Smooth muscle cell (in vitro differentiated cells): ENCODE results near the gene CCDC38. TPM values are rescaled to one million over a fixed set of nuclear protein-coding genes. Genes with fewer than 3 reads are reported as not detected.

Experiments used
- DNase-seq: peaks from one replicate; lab custom pipeline; 2025; ENCODE audit not compliant: unreplicated experiment; lab: John Stamatoyannopoulos, UW
- H2AFZ ChIP-seq: fragments of 200-600 bp; sonication (generic); 2 replicates; pipeline ENCODE4 v1.6.0; 2016; ENCODE audit warnings: antibody characterized with exemption, low read depth, mild to moderate bottlenecking
- H3F3A ChIP-seq: fragments of 200-600 bp; sonication (generic); 2 replicates; pipeline ENCODE4 v1.6.0; 2017; ENCODE audit warnings: antibody characterized with exemption, low read depth
- H3K27ac ChIP-seq: fragments of 200-600 bp; sonication (generic); 2 replicates; pipeline ENCODE4 v1.5.1; 2016; ENCODE audit warnings: low read depth, mild to moderate bottlenecking
- H3K27me3 ChIP-seq: fragments of 200-600 bp; sonication (generic); 2 replicates; pipeline ENCODE4 v1.6.1; 2016; ENCODE audit warnings: low read depth, mild to moderate bottlenecking
- H3K36me3 ChIP-seq: fragments of 200-600 bp; sonication (generic); 2 replicates; pipeline ENCODE4 v1.5.1; 2016; ENCODE audit warnings: low read depth
- H3K4me1 ChIP-seq: fragments of 200-600 bp; sonication (generic); 2 replicates; pipeline ENCODE4 v1.5.1; 2016; ENCODE audit warnings: low read depth
- H3K4me2 ChIP-seq: fragments of 200-600 bp; sonication (generic); 2 replicates; pipeline ENCODE4 v1.6.0; 2016; ENCODE audit warnings: mild to moderate bottlenecking
- H3K4me3 ChIP-seq: fragments of 200-600 bp; sonication (generic); 2 replicates; pipeline ENCODE4 v1.5.1; 2016; ENCODE audit warnings: mild to moderate bottlenecking
- H3K79me2 ChIP-seq: fragments of 200-600 bp; sonication (generic); 2 replicates; pipeline ENCODE4 v1.6.0; 2016; ENCODE audit warnings: low read depth, mild to moderate bottlenecking
- H3K9ac ChIP-seq: fragments of 200-600 bp; sonication (generic); 2 replicates; pipeline ENCODE4 v1.6.0; 2016; ENCODE audit warnings: low read depth
- H3K9me3 ChIP-seq: fragments of 200-600 bp; sonication (generic); replicated peaks from 2 replicates; pipeline ENCODE4 v1.5.1; 2016; ENCODE audit warnings: low read depth
- H4K20me1 ChIP-seq: fragments of 200-600 bp; sonication (generic); 2 replicates; pipeline ENCODE4 v1.6.0; 2016; ENCODE audit warnings: low read depth
- CTCF ChIP-seq: fragments of 200-600 bp; sonication (generic); IDR thresholded peaks from 2 replicates; pipeline ENCODE4 v1.5.1; 2017; ENCODE audit warnings: borderline replicate concordance, mild to moderate bottlenecking, antibody characterized with exemption; ENCODE audit not compliant: insufficient read depth, poor library complexity, severe bottlenecking
- WGBS: methylation state at CpG from one replicate; pipeline ENCODE4 v1.1.7; 2016; ENCODE audit warnings: low lambda C conversion rate; 5-methylcytosine and 5-hydroxymethylcytosine counted together
- polyA plus RNA-seq: library from polyadenylated mRNA; unstranded; fragments of >200 nt; fragmentation: Nextera tagmentation; extraction: Ambion mirVana; gene quantifications from 2 replicates; pipeline ENCODE4 v1.2.1, GENCODE V29; 2016
- total RNA-seq: library from RNA; depleted of rRNA; stranded (reverse); fragments of >200 nt; gene quantifications from 2 replicates; pipeline ENCODE4 v1.2.3, GENCODE V29; 2014

CCDC38 gene
- total and polyA plus RNA-seq, 2 experiments from 2014 or later = 0.39 TPM; not detected in 1

GRCh38 chr12:95838125-95838524, 104.3 kb downstream of the CCDC38 start:
- H3K27me3 ChIP-seq = no peaks in the 10 kb centered on the region
- no peaks in the 10 kb centered on the region for H3K79me2 ChIP-seq
- no peaks in the 10 kb centered on the region for H3K9me3 ChIP-seq
- no peak overlapping the region for H3K4me2 ChIP-seq
- TF ChIP-seq CTCF = no peak
- no peak overlapping the region for H3K4me3 ChIP-seq
- no peak overlapping the region for H3K9ac ChIP-seq
- 77% methylated on average over 11 of the region's 11 CpGs for WGBS
- H3K36me3 ChIP-seq = no peaks in the 10 kb centered on the region
- no peak overlapping the region for H2AFZ ChIP-seq
- no peaks in the 10 kb centered on the region for H3F3A ChIP-seq
- H3K4me1 ChIP-seq = no peaks in the 10 kb centered on the region
- H3K27ac ChIP-seq = no peak overlapping the region
- no peak for DNase-seq
- no peaks in the 10 kb centered on the region for H4K20me1 ChIP-seq

GRCh38 chr12:95837240-95838038, 105.0 kb downstream of the CCDC38 start:
- Histone ChIP-seq H3K79me2 (no peaks in the 10 kb centered on the region), H3F3A (no peaks in the 10 kb centered on the region), H3K27me3 (no peaks in the 10 kb centered on the region), H2AFZ (no peak overlapping the region), H3K4me3 (no peak overlapping the region), H3K36me3 (no peaks in the 10 kb centered on the region), H3K4me2 (no peak overlapping the region), H3K4me1 (no peaks in the 10 kb centered on the region), H3K9me3 (no peaks in the 10 kb centered on the region), H4K20me1 (no peaks in the 10 kb centered on the region), H3K27ac (no peak overlapping the region), H3K9ac (no peak overlapping the region)
- WGBS = 87% methylated on average over 7 of the region's 10 CpGs
- DNase-seq = no peak
- TF ChIP-seq CTCF = no peak

DNA sequence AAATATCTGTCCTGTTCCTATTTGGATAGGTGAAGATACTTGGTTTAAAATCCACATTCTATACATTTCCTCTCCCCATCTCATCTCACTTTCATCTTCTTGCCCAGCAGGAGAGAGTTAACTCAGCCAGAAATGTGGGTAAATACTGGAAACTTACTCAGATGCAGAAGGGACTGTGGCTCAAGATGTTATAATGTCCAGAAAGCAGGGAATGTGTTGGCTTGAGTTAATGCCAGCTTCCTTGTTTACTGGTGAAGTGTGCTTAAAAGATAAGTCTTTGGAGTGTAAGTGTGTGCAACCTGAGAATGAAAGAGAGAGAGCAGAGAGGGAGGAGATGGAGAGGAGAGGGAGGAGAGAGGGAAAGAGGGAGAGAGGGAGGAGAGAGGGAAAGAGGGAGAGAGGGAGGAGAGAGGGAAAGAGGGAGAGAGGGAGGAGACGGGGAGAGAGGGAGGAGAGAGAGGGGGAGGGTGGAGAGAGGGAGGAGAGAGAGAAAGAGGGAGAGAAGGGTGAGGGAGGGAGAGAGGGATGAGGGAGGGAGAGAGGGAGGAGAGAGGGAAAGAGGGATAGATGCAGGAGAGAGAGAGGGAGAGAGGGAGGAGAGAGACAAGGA, 105.7 kb downstream of the CCDC38 start:
- H3K4me1 ChIP-seq = no peaks in the 10 kb centered on the region
- no CpG with 5 or more reads among the region's 1 CpG for WGBS
- H3K36me3 ChIP-seq = no peaks in the 10 kb centered on the region
- no peaks in the 10 kb centered on the region for H3K9me3 ChIP-seq
- no peak overlapping the region for H3K4me3 ChIP-seq
- no peaks in the 10 kb centered on the region for H3K79me2 ChIP-seq
- H3K27me3 ChIP-seq = no peaks in the 10 kb centered on the region
- H3F3A ChIP-seq = no peaks in the 10 kb centered on the region
- no peak overlapping the region for H3K27ac ChIP-seq
- no peak overlapping the region for H3K4me2 ChIP-seq
- H4K20me1 ChIP-seq = no peaks in the 10 kb centered on the region
- TF ChIP-seq CTCF = no peak
- H2AFZ ChIP-seq = no peak overlapping the region
- DNase-seq = no peak
- H3K9ac ChIP-seq = no peak overlapping the region
